Astrocyte of the spinal cord (primary cell): ENCODE data around the gene FAM3A.
"Not testable (repeated sequence)": the region's sequence is repeated elsewhere in the genome, so short reads cannot be mapped to it uniquely, and the experiment has no call there.

Experiments used
- DNase-seq: peaks from one replicate; pipeline ENCODE4 v3.0.0; 2011; ENCODE audit warnings: low read depth, low spot score
- H3K4me3 ChIP-seq: 2 replicates; pipeline ENCODE4 v1.5.1; 2011; ENCODE audit warnings: low read depth, mild to moderate bottlenecking, low read length, moderate library complexity
- in situ Hi-C: cut with HindIII; loops from 2 replicates; pipeline ENCODE4 v1.10.0; 2017; ENCODE audit warnings: low sequenced_read_pairs
- TF ChIP-seq, protein P1 (sequence below): IDR thresholded peaks from 2 replicates; pipeline ENCODE4 v1.5.1; 2012; ENCODE audit warnings: low read depth, mild to moderate bottlenecking, low read length, inconsistent platforms

The FAM3A gene

DNA sequence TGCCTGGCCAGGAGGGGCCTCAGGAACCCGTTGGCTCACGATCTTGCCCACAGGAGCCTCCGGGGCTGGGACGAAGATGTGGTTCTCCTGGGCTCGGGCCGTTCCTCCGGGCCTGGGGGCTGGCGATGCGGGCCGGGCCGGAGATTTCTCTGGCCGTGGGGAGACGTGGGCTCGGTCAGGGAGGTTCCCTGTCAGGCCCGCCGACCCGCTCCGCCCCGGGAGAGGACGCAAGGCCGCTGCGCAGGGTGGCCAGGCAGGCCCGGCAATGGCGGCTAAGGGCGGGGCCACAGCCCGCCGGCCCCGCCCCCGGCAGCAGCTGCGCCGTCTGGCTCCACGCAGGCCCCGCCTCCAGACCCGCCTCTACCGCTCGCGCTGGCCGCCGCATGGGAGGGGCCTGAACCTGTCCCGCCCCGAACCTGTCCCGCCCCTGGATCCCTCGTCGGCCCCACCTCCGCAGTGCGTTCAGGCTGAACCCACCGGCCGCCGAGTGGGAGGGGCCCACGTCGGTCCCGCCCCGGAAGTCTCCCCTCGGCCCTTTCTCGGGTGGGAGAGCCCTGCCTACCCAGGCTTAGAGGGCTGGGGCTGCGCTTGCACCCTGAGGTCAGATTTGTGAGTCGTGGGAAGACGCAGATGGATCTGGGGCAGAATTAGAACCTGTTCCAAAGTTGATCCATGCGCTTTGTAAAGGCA, at the start of gene FAM3A:
Gene FAM3A, minus strand, starts transcription at position 267 of the 690 bp plus-strand sequence. CDS start 460 bp downstream, outside the sequence.
- TF ChIP-seq, protein P1, sequence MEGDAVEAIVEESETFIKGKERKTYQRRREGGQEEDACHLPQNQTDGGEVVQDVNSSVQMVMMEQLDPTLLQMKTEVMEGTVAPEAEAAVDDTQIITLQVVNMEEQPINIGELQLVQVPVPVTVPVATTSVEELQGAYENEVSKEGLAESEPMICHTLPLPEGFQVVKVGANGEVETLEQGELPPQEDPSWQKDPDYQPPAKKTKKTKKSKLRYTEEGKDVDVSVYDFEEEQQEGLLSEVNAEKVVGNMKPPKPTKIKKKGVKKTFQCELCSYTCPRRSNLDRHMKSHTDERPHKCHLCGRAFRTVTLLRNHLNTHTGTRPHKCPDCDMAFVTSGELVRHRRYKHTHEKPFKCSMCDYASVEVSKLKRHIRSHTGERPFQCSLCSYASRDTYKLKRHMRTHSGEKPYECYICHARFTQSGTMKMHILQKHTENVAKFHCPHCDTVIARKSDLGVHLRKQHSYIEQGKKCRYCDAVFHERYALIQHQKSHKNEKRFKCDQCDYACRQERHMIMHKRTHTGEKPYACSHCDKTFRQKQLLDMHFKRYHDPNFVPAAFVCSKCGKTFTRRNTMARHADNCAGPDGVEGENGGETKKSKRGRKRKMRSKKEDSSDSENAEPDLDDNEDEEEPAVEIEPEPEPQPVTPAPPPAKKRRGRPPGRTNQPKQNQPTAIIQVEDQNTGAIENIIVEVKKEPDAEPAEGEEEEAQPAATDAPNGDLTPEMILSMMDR, result no peak

GRCh38 chrX:154562295-154562694, 46.3 kb upstream of the FAM3A start:
- DNase-seq, in situ Hi-C loops, H3K4me3 ChIP-seq: not testable (repeated sequence)

More for the DNA sequence above, at the start of gene FAM3A:
- H3K4me3 ChIP-seq, result peak within 1 kb of the TSS; percentile 63
- in situ Hi-C loops, result no loop called here
- peak; percentile 87 for DNase-seq

- in situ Hi-C loops, DNase-seq, H3K4me3 ChIP-seq: not testable (repeated sequence)
These were observed 44.3 kb upstream of the FAM3A start for GRCh38 chrX:154560326-154560725.

DNA sequence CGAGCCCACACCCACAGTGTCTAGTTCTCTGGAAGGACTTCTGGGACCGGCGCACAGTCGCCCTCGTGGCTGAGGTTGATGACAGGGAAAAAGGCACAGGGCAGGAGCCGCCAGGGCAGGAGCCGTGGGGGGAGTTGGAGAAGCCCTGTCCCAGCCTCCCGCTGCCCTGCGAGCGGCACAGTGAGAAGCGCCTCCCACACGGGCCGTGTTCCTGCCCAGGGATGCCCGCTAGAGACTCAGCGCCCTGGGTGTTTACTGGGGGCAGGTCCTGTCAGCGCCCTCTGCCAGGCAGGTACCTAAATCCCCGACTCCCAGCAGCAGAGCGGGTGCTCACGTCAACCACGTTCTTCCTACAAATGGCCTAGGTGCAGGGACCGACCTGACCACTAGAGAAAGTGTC, 42.9 kb upstream of the FAM3A start:
- in situ Hi-C loops, DNase-seq, H3K4me3 ChIP-seq: not testable (repeated sequence)

GRCh38 chrX:154558060-154558690, 42.1 kb upstream of the FAM3A start:
- DNase-seq, H3K4me3 ChIP-seq, in situ Hi-C loops: not testable (repeated sequence)

DNA sequence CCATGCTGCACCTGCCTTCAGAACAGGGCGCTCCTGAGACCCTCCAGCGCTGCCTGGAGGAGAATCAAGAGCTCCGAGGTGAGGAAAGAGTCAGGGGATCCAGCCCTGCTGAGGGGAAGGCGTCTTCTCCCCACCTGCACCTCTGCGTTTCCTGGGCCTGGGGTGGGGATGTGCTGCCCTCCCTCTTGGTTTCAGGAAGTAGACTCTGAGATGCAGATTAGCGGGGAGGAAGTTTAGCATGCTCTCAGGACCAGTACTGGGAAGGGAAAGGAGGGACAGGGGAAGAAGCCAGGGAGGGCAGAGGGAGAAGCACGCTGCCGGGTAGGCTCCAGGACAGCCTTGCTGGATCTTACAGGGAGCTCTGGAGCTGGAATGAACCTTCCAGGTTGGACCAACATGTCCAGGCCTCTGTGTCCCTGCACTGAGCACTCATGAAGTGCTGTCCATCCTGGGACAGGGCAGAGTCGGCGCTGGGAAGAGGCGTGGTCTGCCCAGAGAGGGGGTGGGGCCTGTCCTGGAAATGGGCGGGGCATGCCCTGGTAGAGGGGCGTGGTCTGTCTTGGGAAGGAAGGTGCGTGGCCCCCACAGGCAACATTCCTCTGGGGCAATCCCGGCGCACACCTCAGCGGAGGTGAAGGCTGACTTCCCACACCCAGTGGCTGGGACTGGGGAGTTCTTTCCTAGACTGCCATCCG, 36.2 kb upstream of the FAM3A start:
- DNase-seq, H3K4me3 ChIP-seq, in situ Hi-C loops: not testable (repeated sequence)

GRCh38 chrX:154549766-154550165, 33.7 kb upstream of the FAM3A start:
- no peak overlapping the region for H3K4me3 ChIP-seq
- TF ChIP-seq, protein P1, result no peak
- in situ Hi-C loops, result no loop called here
- no peak for DNase-seq

DNA sequence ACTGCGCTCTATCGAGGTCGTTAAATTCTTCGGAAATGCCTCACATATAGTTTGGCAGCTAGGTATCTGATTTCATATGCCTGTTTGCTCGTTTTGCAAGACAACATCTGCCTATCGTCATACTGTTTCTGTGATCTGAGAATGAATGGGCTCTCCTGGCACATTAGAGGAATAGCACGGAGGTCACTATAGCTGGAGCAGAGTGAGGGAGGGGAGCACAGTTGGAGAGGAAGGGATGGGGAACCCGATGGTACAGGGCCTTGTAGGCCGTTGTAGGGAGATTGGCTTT, 31.9 kb upstream of the FAM3A start:
- in situ Hi-C loops, result no loop called here
- peak; percentile 18 for DNase-seq
- peak overlapping the region; percentile 74 for H3K4me3 ChIP-seq
- TF ChIP-seq, protein P1, result no peak

DNA sequence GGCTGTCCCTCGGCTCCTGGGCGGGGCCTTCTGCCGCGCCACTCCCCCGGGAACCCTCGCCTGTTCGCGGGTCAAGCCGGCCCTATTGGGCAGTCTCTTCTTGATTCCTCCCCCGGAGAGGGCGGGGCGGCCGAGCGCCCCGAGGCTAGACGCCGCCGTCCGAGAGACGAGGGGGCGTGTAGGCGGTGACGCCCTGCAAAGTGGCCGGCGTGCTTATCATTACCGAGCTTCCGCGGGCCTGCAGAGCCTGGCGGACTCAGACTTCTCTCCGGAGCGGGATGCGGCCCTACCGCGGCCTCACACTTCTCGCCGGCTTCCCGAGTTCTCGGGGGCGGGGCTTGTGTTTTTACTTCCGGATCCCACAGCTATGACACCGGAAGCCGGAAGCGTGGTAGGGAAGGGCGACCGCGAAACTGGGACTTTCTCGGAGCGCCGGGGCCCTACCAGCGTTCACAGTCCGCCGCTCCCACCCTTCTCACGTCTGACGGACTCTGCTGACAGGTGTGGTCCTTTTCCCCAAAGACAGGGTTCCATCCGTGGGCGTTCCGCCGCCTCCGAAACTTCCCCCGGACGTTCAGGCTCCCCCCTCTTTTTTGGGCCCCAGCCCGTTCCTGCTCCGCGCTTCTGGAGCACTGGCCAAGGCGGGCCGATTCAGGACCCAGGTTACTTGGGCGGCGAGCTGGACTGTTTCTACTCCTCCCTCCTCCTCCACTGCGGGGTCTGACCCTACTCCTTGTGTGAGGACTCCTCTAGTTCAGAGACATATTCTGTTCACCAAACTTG, 31.4 kb upstream of the FAM3A start, which contains the start of gene IKBKG:
Gene IKBKG, plus strand, starts transcription at position 376 of the 783 bp plus-strand sequence. CDS start 4,383 bp downstream, outside the sequence.
- TF ChIP-seq, protein P1, result no peak

More for the DNA sequence above, 31.4 kb upstream of the FAM3A start, which contains the start of gene IKBKG:
- H3K4me3 ChIP-seq, result peak within 1 kb of the TSS; percentile 74
- in situ Hi-C loops, result no loop called here
- peak; percentile 93 for DNase-seq
